Stimulated activated CD4-positive, alpha-beta T cell treated with anti-CD3 and anti-CD28 coated beads, TNF-alpha, amount 100 ng/mL, for 1 hour (primary cell): ENCODE measurements around the gene ANTXR1.

ENCODE experiments used
- DNase-seq, 3 donors: peaks; one replicate each; pipeline ENCODE4 v3.0.0-alpha.2; 2020; ENCODE audit warnings: low read depth in 3 of 3, low spot score in 1 of 3

Gene ANTXR1

DNA sequence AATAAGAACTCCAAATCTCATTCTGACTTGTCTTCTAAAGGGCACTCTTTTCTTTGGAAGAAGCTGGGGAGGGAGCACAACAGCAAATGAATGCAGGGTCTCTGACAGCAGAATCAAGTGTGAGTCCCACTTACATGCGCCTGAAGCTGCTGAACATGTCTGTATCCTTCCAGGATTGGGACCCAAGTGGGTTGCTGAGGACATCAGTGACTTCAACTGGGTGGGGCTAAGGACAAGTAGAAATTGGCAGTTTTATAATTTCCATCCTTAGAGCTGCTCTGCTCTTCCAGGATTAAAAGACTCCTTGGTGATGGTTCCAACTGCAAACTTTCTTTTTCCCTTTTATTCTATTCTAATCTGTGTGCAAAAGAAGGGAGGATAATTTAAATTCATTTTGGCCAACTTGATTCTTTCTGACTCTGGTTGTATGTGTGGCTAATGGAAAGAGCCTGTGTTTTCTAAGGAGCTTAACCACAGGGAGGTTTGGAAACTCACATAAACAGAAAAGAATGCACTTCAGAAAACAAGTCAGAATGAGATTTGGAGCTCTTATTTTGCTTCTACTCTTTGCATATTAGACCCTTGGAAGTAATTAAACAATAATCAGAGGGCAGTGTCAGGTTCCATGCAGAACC lies 20.6 kb downstream of the ANTXR1 start:
- DNase-seq, result no peak

DNA sequence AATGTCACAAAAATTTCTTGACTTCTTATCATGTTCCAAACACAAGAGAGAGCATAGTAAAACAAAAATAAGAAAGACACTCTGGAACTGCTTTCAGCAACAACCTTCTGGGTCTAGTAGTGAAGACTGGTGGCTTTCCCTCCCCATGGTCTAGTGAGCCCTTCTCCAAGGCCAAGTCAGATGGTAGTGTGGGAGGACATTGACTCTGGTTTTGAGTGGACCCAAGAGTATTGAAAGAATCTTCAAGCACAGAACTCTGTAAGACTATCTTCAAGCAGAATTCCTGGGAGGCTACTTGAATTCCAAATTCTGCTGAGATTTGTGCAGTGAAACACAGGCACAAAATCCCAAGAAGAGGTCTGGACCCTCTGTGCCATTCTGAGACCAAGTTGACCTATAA lies 21.1 kb downstream of the ANTXR1 start:
- no peak for DNase-seq

DNA sequence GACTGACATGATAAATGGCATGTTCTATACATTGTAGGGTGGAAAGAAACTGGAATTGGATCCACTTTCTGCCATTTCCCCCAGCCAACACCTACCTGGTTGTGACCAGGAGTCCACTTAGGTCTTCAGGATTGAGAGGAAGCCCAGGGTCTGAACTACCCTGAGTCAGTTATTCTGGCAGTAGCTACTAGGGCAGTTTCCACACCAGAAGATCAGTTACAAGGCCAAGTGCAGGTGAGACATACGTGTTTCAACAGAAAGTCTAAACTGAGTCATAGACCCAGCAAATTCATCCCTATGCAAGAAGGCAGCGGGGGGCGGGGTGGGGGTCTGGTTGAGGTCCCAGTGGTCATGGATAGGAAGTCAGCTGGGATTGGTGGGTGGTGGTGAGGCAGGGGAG lies 21.9 kb downstream of the ANTXR1 start:
- no peak for DNase-seq

DNA sequence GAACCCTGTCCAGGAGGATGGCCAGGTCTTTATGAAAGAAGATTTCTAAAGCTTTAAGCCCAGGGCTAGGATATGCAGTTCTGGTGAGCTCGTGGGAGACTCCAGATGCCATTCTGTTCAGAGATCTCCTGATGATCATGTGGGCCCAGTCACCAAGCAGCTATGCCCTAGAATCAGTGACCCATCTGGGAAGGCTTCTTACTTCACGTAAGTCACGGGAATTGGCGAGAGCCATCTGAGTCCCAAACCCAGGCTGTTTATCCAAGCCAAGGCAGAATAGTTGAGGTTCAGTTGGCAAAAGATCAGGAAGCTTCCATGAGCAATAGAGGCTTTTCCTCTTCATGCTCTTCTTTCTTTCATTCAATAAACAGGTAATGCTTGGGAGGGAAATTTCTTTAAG lies 23.9 kb downstream of the ANTXR1 start:
- DNase-seq, result no peak

DNA sequence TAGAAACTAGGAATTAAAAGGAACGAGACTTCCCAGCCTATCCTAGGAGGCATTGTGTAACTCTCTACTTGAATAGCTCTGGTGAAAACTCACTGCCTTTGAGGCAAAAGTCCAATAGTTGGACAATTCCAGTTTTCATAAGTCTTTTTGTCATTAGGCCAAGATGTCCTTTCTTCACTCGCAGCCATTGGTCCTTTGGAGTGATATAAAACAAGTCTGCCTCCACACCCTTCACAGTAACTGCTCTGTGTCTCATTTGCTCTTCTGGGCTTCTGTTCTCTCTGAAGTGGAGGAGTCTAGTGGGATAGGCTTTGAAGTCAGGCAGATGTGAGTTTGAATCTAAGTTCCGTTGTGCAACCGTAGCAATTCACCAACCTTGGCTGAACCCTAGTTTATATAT lies 28.2 kb downstream of the ANTXR1 start:
- no peak for DNase-seq

DNA sequence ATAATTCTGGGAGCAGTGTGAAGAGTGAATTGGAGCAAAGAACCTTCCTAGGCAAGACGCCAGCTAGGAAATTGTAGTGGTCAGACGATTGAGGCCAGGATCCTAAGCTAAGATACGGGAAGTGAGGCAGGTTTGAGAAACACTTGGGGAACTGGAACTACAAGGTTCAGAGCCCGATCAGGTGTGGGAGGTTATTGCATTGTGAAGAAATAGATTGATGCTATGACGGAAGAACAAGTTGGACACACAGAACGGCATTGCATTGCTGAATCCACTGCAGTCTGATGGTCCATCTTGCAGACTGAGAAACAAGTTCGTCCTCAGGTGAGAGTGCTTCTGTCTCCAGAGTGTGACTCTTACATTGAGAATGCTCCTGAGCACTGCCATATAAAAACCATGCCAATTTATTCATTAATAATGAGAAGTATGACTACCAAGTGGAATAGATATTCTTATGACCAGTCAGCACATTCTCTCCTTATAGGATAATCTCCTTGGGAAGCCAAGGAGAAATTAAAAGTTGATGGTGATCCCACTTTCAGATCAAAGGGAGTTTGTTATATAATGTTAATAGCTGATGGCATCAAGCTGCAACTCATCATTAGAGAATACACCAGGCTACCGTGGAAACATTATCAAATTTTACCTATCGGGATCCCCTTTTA lies 30.9 kb downstream of the ANTXR1 start:
- DNase-seq, result no peak

DNA sequence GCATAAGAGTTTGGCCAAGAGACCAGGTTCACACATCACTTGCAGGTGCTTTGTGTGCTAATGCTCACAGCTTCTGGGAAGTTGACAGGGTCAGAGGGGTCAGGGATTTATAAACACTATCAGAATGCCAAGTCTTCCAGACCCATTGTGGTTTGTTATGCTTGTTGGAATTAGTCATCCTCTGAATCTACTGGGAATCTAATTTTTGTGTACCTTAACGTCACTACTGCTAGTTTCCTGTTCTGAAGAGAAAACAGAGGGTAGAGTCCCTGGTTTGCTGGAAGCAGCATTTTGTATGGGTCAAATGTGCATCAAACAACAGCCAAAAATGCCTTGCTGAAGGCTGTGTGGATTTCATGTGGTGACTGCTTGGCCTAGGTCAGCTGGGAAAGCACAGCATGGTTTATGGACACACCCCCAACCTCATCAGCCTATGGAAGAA lies 33.3 kb downstream of the ANTXR1 start:
- no peak for DNase-seq

DNA sequence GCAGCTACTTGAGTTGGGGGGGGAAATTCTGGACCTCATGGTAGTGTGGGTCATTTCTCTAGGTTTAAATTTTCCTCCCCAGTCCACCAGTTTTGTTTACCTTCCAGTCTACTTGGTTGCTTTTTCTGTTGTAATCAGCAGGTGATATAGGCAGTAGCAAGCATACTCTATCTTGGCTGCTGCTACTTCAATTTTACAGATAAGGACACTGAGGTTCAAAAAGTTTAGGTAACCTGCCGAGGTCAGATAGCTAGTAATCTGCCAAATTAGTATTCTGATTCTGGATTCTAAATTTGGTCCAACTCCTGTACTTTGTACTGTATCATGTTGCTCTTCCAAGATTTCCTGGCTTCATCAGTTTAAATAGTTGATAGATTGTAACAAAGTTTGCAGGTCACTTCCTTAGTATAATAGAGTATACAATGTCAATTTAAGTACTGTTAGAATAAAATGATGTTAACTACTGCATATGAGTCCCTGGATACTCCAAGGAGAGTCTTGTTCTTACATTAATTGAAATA lies 34.7 kb downstream of the ANTXR1 start:
- no peak for DNase-seq

DNA sequence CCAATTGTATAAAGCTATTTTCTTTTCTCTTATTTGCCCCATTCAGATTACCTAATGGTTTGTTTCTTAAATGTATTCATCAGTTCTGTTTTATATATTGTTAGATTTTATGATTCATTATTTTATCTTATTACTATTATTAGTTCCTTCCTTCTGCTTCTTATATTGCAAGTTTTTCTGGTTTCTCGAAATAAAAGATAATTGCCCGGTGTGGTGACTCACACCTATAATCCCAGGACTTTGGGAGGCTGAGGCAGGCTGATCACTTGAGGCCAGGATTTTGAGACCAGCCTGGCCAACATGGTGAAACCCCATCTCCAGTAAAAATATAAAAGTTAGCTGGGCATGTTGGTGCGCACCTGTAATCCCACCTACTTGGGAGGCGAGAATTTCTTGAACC lies 37.8 kb downstream of the ANTXR1 start:
- DNase-seq, result no peak

DNA sequence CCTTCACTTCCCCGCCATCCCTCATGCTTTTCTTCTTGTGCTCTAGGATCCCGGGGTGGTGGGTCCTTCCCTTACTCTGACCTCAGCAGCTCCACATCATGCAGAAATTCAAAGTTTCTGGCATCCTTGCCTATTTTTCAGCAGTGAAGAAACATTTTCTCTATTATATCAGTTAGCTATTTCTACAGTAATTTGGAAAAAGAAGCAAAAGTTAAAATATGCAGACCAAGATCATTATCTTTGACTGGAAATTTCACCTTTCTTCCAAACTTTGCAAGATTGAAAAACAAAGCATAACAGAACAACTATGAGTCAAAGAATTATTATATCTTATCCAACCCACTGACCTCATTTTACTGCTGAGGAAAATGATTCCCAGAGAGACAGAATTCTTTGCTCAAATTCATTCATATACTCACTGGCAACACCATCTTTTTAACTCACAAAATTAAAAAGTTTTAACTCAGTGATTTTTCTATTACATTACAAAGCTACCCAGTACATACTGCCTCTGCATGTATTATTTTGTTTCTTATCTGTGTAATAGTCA lies 40.5 kb downstream of the ANTXR1 start:
- DNase-seq, result no peak

DNA sequence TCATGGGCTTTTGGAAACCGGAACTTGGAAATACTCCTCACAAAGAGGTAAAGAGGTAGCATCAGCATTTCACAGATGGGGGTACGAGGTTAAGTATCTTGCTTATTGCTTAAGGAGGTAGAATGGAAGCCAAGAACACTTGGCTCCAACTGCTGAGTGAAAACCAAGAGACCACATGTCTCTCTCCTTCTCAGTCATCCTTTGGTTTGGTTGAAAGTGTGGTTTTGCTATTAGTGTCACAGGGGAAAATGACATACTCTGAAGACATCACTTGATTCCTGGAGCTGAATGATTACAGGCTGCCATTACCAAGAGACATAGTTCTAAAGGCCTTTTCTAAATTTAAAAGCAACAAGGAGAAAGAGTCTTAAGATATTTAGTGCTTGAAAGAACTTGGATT lies 41.5 kb downstream of the ANTXR1 start:
- DNase-seq, result no peak

DNA sequence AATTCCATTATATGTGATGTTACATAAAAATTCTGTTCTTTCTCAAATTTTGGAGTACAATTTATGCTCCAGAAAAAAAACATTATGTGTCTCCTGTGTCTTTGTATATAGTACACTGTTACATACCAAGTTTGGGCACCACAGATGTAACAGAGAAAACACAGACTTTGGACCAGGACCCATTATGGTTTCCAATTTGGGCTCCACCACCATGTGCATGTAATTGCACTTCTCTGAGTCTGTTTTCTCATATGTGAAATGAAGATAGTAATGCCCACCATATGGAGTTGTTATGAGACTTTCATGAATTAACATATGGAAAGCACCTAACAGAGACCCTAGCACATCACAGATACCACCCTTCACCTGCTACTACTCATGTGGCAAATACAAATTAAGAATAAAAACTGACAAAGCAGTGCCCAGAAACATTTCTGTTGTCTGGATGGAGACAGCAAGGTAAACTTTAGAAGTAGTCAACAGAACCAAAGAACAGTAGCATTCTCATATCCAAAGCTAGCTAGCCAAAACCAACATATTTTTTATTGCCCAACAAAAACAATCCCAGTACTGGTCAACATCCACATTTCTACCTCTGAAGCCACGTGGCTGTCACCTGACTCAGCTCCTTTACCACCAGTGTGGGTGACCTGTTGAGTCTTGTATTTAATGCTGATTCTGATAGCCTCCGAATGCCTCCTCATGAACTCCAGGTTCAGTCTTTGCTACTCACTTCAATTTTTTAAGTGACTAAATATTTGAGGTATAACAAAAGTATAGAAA lies 42.9 kb downstream of the ANTXR1 start:
- DNase-seq, result no peak

DNA sequence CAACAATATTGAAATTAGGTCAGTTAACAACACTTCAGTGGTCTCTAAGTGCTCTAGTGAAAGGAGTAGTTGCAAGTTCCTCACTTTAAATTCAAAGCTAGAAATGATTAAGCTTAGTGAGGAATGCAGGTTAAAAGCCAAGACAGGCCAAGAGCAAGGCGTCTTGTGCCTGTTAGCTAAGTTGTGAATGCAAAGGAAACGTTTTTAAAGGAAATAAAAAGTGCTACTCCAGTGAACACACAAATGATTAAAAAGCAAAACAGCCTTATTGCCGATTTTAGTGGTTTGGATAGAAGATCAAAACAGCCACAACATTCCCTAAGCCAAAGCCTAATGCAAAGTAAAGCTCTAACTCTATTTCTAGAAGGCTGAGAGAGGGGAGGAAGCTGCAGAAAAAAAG lies 44.7 kb downstream of the ANTXR1 start:
- no peak for DNase-seq

DNA sequence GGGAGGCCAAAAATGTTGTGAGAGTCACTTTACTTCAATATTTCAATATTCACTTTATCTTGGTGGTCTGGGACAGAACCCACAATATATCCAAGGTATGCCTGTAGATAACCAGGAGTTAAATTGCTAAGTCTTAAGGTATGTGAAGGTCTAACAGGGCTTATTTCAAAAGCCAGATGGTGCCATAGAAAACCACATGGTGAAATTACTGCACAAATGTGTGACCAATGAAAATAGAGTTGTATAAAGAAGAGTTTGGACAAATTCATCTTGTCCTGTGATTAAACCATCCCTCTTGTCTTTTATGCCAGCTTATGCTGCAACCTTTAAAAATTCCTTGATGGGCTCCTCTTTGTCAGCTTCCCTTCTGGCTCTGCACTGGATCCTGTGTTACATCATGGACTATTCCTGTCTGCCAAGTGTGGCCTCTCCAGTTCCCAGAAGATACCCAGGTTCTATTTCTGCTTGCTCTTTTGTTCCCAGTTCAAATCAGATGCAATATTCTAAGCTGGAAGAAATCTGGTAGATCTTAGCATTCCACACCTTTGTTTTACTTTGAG lies 46.8 kb downstream of the ANTXR1 start:
- DNase-seq, result no peak

DNA sequence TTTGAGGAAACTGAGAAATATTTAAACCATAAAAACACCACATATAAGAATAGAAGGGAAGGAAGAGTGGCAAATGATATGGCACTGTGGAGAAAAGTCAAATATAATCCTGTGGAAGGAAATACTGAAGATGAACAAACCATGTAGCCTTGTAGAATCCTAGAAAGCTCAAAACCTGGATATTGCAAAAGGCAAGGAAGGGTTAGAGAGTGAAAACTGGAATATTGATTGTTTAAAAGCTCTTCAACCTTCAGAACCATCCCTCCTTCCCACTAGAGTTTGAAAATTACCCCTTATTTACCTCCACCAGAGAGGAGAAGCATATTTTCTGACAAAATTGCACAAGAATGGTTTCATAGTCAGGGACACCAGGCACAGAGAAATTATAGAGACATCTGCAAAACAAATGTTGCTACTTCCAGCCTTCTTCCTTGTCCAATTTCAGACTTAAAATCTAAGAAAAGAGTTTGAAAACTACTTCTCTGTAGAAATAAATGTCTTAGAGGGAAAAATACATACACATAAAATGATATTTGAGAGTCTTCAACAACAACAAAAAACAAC lies 48.0 kb downstream of the ANTXR1 start:
- DNase-seq, result no peak

DNA sequence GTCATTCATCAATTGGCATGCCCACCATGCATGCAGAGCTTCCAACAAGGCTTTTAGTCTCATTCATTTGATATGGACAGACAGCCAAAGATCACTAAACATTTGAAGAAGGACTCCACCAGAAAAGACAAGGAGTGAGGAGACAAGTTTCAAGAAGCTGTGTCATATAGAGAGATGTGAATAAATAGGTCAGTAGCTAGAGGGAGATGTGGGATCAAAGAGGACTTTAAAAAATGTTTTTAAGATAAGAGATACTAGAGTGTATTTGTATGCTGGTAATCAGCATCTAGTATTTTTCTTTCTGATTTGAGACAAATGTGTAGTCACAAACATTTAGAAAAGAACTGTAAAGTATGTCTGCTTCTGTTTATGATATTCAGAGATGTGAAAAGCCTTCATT lies 48.5 kb downstream of the ANTXR1 start:
- DNase-seq, result no peak

DNA sequence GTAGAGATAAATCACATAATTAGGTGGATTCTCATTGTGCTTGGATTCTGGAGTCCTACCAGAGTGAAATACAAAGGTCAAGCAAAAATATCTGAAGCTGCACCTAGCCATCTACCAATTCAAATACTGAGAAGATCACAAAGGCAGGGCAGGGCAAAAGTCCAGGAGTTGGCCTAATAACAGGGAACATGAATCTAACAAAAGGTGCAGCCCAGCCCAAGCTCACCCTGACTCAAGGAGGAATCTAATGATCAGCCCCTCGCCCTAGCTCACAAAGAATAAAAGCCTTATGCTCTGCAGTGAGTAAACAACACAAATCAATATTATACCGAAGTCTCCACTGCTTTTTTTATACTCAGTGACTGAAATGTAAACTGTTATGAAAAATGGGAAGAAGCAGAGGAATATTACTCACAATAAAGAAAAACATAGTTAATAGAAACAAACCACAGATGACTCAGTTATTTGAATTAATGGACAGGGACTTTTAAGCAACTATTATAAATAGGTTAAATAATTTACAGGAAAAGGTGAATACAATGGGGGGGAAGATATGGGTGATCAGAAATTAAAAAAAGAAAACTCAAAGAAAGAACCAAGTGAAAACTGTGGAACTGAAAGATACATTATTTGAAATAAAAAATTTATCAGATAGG lies 49.5 kb downstream of the ANTXR1 start:
- no peak for DNase-seq

DNA sequence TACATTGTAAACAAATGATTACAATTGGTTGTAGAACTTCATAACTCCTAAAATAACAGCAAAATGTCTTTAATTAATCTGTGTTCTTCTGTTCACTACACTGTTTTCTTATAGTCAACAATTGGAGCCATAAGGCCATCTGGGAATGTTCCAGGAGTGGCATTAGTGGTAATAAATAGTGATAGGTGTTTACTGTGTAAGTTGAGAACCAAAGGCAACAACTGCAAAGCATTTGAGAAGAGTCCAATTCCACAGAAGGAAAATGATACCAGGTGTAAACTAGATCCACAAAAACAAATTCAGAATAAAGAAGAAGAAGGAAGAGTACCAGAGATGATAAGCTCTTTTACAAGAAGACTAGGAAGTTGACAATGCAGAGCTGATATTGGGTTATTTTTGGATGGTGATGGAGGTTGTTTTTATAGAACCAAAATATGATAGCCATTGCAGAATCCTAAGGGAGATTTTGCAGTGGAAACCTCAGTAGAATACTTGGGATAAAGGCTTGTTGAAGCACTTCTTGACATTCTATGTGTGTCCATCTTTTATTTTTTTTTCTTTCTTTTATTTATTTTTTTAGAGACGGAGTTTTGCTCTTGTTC lies 52.9 kb downstream of the ANTXR1 start:
- no peak for DNase-seq

DNA sequence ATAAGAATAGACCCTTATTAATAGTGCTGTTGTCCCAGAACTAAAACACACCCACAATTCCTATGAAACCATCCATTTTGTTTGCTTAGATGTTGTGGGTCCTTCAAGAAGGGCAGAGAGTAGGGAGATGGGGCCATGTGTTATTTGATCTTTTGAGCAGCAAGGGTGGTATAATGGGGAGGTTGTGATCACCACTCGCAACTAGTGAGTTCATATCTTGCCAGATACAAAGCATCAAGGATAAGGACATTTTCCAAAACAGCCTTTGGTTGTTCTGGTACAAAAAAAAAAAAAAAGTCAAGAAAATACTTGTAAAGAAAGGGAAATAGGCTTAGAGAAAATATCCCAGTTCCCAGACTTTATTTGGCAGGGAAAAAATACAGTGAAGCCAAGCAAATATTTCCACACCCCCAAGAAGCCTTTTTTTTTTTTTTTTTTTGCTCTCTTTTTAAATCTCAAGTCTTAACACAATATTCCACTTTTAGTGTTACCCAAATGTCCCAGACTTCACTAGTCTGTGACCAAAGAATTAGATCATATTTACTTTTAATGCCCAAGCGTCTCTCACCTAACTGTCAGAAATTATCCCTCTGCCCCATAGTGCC lies 54.1 kb downstream of the ANTXR1 start:
- DNase-seq, result no peak

DNA sequence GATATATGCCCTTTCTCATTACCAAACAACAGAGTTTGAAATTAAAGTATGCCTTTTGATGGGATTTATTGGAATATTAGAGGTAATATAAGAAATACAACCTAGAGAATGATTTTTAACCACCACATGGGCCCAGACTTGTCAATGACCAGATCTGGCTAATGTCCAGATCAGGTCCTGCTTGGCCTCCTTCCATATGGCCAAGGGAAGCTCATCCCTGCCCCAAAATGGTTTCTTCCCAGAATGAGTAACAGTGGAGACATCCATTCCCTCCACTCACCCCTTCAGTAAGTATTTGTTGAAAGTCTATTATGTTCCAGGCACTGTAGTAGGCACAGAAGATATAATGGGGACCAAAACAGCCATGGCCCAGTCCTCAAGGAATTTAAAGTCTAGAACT lies 54.9 kb downstream of the ANTXR1 start:
- DNase-seq, result no peak
